ENCODE results near the gene TCF12.

The TCF12 gene

DNA sequence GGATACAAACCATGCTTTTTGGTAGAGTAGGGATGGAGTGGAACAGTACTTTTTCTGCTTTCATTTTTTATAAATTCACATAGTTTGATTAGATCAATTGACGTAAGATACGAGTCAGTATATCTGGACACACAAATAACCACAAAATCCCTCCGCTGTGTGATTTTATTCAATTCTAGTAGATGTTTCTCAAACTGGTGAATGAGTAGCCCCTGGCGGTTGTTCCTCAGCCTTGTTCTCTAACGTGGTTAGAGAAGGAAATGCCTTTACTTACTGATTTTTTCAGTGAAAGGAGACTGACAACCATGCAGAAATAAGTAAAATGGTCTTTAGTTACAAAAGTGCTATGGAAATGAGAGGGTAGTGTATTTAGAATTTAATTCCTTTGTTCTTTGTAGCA is 161.0 kb downstream of the TCF12 start:
- peaks cover 16% of the 10 kb centered on the region for H3K4me1 ChIP-seq (ENCODE audit: control insufficient read depth, insufficient read depth, low read length)
- no peak overlapping the region for H3K4me3 ChIP-seq (ENCODE audit: low read length)
- no peaks in the 10 kb centered on the region for H3K9me3 ChIP-seq (ENCODE audit: control insufficient read depth, low read length)
- no peaks in the 10 kb centered on the region for H3K27me3 ChIP-seq (ENCODE audit: control insufficient read depth, insufficient read depth, low read length)
- H3K36me3 ChIP-seq (ENCODE audit: control insufficient read depth, insufficient read depth, low read length) = no peaks in the 10 kb centered on the region
- H3K9ac ChIP-seq (ENCODE audit: low read length) = no peak overlapping the region

DNA sequence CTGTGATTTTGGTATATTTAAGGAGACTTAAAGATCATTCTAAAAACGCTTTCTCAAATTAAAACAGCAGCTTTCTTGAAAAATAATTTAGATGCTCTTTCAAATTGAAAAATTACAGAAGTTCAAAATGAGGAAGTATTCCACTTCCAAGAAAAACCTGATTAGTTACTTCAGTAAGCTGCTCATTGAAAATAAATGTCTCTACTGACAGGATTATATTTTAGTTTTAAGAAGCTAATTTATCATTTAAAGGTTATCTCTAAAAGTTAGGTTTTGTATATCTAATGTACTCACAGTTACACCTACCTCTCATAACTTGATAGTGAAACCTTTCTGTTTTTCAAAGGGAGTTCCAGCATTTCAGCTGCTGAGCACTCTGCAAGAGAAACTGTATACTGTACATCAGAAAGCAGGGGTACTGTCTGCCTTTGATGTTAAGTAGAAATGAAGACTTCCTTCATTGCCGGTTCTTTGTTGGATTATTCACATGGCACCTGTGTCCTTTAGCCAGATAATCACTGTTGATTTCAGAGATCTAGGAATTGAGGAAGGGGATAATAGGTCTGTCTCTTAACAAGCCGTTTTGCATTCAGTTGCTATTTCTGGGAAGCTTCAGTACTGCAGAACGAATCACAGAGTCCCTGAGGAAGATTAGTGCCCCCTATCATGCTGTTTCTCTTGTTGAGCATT is 161.6 kb downstream of the TCF12 start:
- peaks cover 18% of the 10 kb centered on the region for H3K4me1 ChIP-seq (ENCODE audit: control insufficient read depth, insufficient read depth, low read length)
- no peaks in the 10 kb centered on the region for H3K9me3 ChIP-seq (ENCODE audit: control insufficient read depth, low read length)
- H3K4me3 ChIP-seq (ENCODE audit: low read length) = no peak overlapping the region
- H3K36me3 ChIP-seq (ENCODE audit: control insufficient read depth, insufficient read depth, low read length) = no peaks in the 10 kb centered on the region
- H3K9ac ChIP-seq (ENCODE audit: low read length) = no peak overlapping the region
- no peaks in the 10 kb centered on the region for H3K27me3 ChIP-seq (ENCODE audit: control insufficient read depth, insufficient read depth, low read length)

DNA sequence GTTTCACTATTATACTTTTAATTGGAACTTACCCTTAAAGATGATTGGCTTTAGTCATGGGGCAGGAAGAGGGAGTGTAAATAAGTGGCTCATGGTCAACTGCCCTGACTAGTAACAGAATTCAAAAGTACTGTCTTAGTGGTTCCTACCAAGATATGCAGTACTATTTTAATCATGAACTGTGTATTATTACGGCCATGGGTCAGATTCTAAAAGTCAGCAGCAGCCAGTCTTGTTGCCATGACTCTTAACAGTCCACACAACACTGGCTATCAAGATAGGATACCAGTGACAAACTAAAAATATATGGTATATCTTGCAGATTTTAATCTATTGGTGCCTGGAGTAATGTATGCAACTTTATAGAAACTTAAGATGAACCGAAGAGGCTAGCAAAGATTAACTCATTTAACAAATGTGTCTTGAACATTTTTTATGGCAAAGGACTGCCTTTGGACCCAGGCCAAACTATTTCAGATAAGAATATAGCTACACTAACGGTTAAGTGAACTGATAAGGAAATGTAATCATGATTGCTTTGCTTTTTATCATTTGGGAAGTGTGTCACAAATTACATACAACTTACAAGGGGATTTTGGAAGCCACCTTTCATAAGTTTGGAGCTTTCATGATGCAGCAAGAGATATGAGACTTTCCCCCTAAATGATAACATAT is 163.7 kb downstream of the TCF12 start:
- Histone ChIP-seq H3K4me3 (ENCODE audit: low read length) (no peak overlapping the region), H3K36me3 (ENCODE audit: control insufficient read depth, insufficient read depth, low read length) (no peaks in the 10 kb centered on the region), H3K9me3 (ENCODE audit: control insufficient read depth, low read length) (no peaks in the 10 kb centered on the region), H3K4me1 (ENCODE audit: control insufficient read depth, insufficient read depth, low read length) (peaks cover 25% of the 10 kb centered on the region), H3K27me3 (ENCODE audit: control insufficient read depth, insufficient read depth, low read length) (no peaks in the 10 kb centered on the region), H3K9ac (ENCODE audit: low read length) (no peak overlapping the region)

- Histone ChIP-seq H3K27me3 (ENCODE audit: control insufficient read depth, insufficient read depth, low read length) (no peaks in the 10 kb centered on the region), H3K4me3 (ENCODE audit: low read length) (no peak overlapping the region), H3K9me3 (ENCODE audit: control insufficient read depth, low read length) (no peaks in the 10 kb centered on the region), H3K36me3 (ENCODE audit: control insufficient read depth, insufficient read depth, low read length) (no peaks in the 10 kb centered on the region), H3K9ac (ENCODE audit: low read length) (no peak overlapping the region), H3K4me1 (ENCODE audit: control insufficient read depth, insufficient read depth, low read length) (peaks cover 25% of the 10 kb centered on the region)
Measured at GRCh38 chr15:57084192-57084591, 165.7 kb downstream of the TCF12 start.

DNA sequence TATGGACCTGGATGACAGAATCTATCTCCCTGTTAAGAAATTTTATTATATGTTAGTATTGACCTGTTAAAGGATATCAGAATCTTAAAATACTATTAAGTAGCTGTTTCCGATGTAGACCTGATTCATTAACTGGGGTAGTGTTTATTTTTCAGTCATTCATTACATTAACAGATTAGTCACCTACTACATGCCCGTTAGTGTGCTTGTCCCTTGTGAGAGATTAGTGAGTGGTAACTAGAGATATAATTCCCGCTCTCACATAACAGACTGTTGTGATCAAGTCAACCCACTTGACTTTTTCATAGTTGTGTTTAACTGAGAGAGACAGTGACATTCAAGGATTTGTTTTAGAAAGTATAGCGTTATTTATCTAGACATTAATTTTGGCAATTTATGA is 166.8 kb downstream of the TCF12 start:
- H3K9ac ChIP-seq (ENCODE audit: low read length) = no peak overlapping the region

DNA sequence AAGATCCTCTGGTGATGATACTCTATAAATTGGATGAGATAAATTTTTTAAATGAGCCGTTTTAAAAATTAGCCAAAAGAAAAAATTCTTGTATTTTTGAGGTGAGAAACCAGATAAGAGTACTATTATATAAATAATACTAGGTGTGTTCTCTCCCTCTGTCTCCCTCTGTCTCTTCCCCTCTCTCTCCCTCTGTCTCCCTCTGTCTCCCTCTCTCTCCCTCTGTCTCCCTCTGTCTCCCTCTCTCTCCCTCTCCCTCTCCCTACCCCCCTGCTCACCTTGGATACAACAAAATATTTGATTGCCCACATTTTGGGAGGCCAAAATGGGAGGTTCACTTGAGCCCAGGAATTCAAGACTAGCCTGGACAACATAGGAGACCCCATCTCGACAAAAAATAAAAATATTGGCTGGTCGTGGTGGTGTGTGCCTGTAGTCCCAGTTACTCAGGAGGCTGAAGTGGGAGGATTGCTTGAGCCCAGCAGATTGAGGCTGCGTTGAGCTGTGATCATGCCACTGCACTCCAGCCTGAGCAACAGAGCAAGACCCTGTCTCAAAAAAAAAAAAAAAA is 168.5 kb downstream of the TCF12 start:
- Histone ChIP-seq H3K4me1 (ENCODE audit: control insufficient read depth, insufficient read depth, low read length) (peaks cover 10% of the 10 kb centered on the region), H3K9me3 (ENCODE audit: control insufficient read depth, low read length) (no peaks in the 10 kb centered on the region), H3K36me3 (ENCODE audit: control insufficient read depth, insufficient read depth, low read length) (no peaks in the 10 kb centered on the region), H3K4me3 (ENCODE audit: low read length) (no peak overlapping the region), H3K27me3 (ENCODE audit: control insufficient read depth, insufficient read depth, low read length) (no peaks in the 10 kb centered on the region), H3K9ac (ENCODE audit: low read length) (no peak overlapping the region)

More for the DNA sequence above, 166.8 kb downstream of the TCF12 start:
- Histone ChIP-seq H3K36me3 (ENCODE audit: control insufficient read depth, insufficient read depth, low read length) (no peaks in the 10 kb centered on the region), H3K9me3 (ENCODE audit: control insufficient read depth, low read length) (no peaks in the 10 kb centered on the region), H3K4me3 (ENCODE audit: low read length) (no peak overlapping the region), H3K4me1 (ENCODE audit: control insufficient read depth, insufficient read depth, low read length) (peaks cover 21% of the 10 kb centered on the region), H3K27me3 (ENCODE audit: control insufficient read depth, insufficient read depth, low read length) (no peaks in the 10 kb centered on the region)

- no peak overlapping the region for H3K4me3 ChIP-seq (ENCODE audit: low read length)
- no peak overlapping the region for H3K9ac ChIP-seq (ENCODE audit: low read length)
- H3K36me3 ChIP-seq (ENCODE audit: control insufficient read depth, insufficient read depth, low read length) = no peaks in the 10 kb centered on the region
- H3K4me1 ChIP-seq (ENCODE audit: control insufficient read depth, insufficient read depth, low read length) = peaks cover 8% of the 10 kb centered on the region
- H3K9me3 ChIP-seq (ENCODE audit: control insufficient read depth, low read length) = no peaks in the 10 kb centered on the region
- no peaks in the 10 kb centered on the region for H3K27me3 ChIP-seq (ENCODE audit: control insufficient read depth, insufficient read depth, low read length)
Measured at GRCh38 chr15:57089815-57090495, 171.5 kb downstream of the TCF12 start.

DNA sequence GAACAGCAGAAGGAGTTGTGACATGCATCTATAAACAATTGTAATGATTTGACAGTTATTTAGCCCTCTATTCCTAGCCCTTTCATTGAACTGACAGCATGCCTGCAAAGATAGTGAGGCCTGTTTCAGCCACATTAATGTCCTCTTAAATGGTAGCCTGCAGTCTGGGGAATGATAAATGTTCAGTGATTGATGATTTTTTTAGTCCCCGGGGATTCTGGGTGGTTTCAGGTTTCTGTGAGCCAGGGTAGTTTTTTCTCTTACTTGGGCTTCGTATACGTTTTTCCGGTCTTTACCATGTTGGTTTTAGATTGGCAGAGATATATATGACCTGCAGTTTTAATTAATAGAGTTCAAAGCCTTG is 172.0 kb downstream of the TCF12 start:
- no peak overlapping the region for H3K4me3 ChIP-seq (ENCODE audit: low read length)
- no peaks in the 10 kb centered on the region for H3K36me3 ChIP-seq (ENCODE audit: control insufficient read depth, insufficient read depth, low read length)
- peaks cover 3% of the 10 kb centered on the region for H3K4me1 ChIP-seq (ENCODE audit: control insufficient read depth, insufficient read depth, low read length)
- no peaks in the 10 kb centered on the region for H3K27me3 ChIP-seq (ENCODE audit: control insufficient read depth, insufficient read depth, low read length)
- no peaks in the 10 kb centered on the region for H3K9me3 ChIP-seq (ENCODE audit: control insufficient read depth, low read length)
- H3K9ac ChIP-seq (ENCODE audit: low read length) = no peak overlapping the region

DNA sequence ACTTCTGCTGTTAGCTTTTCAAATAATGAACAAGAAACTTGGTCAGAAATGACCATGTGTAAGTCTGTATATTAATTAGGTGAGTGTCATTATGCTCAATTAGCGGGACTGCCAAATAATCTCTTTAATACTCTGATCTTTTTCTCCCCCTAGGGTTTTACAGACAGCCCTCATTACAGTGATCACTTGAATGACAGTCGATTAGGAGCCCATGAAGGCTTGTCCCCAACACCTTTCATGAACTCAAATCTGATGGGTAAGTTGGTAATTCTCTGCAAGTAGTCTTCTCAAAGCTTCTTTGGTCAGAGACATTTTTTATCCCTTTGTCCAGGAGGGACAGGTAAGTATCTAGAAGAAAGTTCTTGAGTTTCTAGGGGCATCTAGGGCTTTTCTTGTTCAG is 173.2 kb downstream of the TCF12 start:
- Histone ChIP-seq H3K4me1 (ENCODE audit: control insufficient read depth, insufficient read depth, low read length) (no peaks in the 10 kb centered on the region), H3K9ac (ENCODE audit: low read length) (no peak overlapping the region), H3K9me3 (ENCODE audit: control insufficient read depth, low read length) (no peaks in the 10 kb centered on the region), H3K36me3 (ENCODE audit: control insufficient read depth, insufficient read depth, low read length) (no peaks in the 10 kb centered on the region), H3K27me3 (ENCODE audit: control insufficient read depth, insufficient read depth, low read length) (no peaks in the 10 kb centered on the region), H3K4me3 (ENCODE audit: low read length) (no peak overlapping the region)

DNA sequence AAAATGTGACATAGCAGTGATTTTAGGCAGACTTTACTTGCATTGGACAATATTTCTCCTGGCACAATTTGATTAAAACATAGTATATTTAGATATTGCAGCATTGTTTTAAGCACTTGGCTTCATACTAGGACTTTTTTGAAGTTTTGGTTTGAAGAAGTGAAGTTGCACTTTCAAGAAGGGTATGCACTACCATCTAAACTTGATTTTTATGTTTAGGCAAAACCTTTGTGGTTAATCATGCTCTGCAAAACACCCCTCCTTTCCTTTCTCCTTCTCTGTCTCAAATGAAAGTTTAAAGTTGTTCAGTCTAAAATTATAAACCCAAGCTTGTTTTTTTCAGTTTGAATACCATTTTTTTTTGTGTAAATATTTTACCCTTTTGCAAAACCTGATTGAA is 173.8 kb downstream of the TCF12 start:
- Histone ChIP-seq H3K36me3 (ENCODE audit: control insufficient read depth, insufficient read depth, low read length) (no peaks in the 10 kb centered on the region), H3K27me3 (ENCODE audit: control insufficient read depth, insufficient read depth, low read length) (no peaks in the 10 kb centered on the region), H3K4me3 (ENCODE audit: low read length) (no peak overlapping the region), H3K4me1 (ENCODE audit: control insufficient read depth, insufficient read depth, low read length) (no peaks in the 10 kb centered on the region), H3K9me3 (ENCODE audit: control insufficient read depth, low read length) (no peaks in the 10 kb centered on the region), H3K9ac (ENCODE audit: low read length) (no peak overlapping the region)

GRCh38 chr15:57094321-57095257 is 176.1 kb downstream of the TCF12 start:
- no peak overlapping the region for H3K4me3 ChIP-seq (ENCODE audit: low read length)
- H3K4me1 ChIP-seq (ENCODE audit: control insufficient read depth, insufficient read depth, low read length) = no peaks in the 10 kb centered on the region
- H3K36me3 ChIP-seq (ENCODE audit: control insufficient read depth, insufficient read depth, low read length) = no peaks in the 10 kb centered on the region
- no peaks in the 10 kb centered on the region for H3K27me3 ChIP-seq (ENCODE audit: control insufficient read depth, insufficient read depth, low read length)
- no peak overlapping the region for H3K9ac ChIP-seq (ENCODE audit: low read length)
- H3K9me3 ChIP-seq (ENCODE audit: control insufficient read depth, low read length) = no peaks in the 10 kb centered on the region
